Stimulated activated CD4-positive, alpha-beta T cell treated with anti-CD3 and anti-CD28 coated beads, Interleukin-15, amount 100 ng/mL, for 48 hours (primary cell): ENCODE results near the gene IDE.
A peak's percentile ranks its signal among the peaks of the same experiment; 100 is the strongest.
"Not testable (repeated sequence)": the region's sequence is repeated elsewhere in the genome, so short reads cannot be mapped to it uniquely, and the experiment has no call there.

Source experiments
- DNase-seq, 2 donors: peaks; one replicate each; pipeline ENCODE4 v3.0.0-alpha.2; 2020; ENCODE audit warnings: low read depth in 2 of 2

The IDE gene

DNA sequence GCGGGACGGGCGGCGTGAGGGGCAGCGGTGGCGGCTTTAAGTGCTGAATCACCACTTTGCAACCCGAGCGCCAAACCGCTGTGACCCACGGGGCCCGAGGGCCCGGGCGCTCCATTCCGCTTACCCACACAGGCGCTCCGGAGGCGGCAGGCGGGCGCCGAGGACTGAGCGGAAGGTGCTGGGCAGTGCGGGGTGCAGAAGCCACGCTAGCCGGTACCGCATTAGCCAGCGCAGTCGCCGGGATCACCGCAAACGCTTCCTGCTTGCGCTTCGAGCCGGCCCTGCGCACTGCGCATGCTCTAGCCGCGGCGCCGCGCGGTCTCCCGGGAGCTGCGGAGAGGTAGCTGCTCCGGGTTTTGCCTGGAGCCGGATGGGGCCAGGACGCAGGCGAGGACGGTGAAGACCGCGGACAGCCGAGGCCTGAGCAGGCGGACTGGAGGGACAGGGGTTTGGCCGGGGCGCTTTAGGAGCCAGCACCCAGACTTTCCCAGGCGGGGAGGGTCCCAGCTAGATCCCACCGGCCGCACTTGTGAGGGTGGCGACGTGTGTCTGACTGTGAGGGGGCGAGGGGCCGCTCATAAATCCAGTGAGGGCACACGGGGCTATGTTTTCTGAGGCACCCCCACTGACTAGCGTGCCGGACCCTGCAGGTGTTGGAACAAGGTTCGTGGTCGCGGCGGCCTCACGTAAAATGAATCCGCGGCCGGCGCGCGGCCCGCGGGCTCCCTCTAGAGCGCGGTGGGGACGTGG, at the start of gene IDE:
IDE (minus strand) TSS at position 296 of the 750 bp plus-strand sequence; CDS start at position 222, 74 bp downstream.
- DNase-seq, result peak; percentile 69 to 79

DNA sequence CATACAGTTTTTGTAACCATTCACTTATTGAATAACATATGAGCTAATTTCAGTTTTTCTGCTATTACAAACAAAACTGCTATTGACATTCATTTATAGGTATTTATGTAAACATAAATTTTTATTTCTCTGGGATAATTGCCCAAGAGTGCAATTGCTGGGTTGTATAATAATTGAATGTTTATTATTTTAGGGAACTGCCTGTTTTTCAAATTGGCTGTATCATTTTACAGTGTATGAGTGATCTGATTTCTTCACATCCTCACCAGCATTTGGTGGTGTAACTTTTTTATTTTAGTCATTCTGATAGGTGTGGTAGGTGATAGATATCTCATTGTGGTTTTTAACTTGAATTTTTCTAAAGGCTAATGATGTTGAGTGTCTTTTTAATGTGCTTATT, 45.5 kb upstream of the IDE start:
- DNase-seq, result no peak

DNA sequence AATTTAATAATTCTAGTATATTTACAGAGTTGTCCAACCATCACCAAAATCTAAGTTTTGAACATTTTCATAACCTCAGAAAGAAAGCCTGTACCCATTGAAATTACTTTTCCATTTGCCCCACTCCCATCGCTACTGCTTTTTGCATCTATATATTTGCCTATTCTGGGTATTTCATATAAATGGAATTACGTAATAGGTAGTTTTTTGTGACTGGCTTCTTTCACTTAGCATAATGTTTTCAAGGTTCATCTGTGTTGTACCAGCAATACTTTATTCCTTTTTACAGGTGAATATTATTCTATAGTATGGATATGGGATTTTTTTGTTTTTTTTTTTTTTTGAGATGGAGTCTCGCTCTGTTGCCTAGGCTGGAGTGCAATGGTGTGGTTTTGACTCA, 41.6 kb upstream of the IDE start:
- DNase-seq, result no peak

DNA sequence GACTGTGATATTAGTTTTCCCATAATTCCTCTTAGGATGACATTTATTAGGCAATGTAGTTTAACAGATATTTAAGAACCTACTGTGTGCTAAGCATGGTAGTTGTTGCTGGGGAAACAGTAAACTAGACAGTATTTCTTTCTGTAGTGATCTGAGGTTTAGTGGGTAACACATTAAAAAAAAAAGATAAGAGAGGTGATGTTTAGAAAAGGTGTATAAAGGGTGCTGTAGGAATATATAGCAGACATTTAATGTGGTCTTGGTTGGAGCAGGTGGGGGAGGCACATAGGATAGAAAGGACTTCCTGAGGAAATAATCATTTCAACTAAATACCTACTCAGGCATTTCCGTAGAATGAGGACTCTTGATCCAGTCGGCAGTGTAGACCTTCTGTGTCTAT, 30.9 kb upstream of the IDE start:
- DNase-seq, result no peak

DNA sequence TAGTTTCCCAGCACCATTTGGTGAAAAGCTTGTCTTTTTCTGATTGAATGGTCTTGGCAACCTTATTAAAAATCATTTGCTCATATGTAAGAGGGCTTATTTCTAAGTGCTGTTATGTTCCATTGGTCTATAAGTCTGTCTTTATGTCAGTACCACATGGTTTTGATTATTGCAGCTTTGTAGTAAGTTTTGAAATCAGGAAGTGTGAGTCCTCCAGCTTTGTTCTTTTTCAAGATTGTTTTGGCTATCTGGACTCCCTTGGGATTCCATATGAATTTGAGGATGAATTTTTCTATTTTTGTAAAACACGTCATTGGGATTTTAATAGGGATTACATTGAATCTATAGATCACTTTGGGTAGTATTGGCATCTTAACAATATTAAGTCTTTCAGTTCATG, 24.4 kb upstream of the IDE start:
- DNase-seq, result no peak

- DNase-seq, result no peak
Measured at GRCh38 chr10:92595505-92595904, 21.6 kb upstream of the IDE start.

GRCh38 chr10:92593619-92594588, 20.0 kb upstream of the IDE start:
- no peak for DNase-seq

- DNase-seq, result peak; percentile 95 to 97
Measured at GRCh38 chr10:92592761-92593618, 19.1 kb upstream of the IDE start, which contains the start of gene KIF11. Gene KIF11, plus strand, starts transcription at chr10:92593130. Its CDS starts 246 bp downstream, at chr10:92593376.

DNA sequence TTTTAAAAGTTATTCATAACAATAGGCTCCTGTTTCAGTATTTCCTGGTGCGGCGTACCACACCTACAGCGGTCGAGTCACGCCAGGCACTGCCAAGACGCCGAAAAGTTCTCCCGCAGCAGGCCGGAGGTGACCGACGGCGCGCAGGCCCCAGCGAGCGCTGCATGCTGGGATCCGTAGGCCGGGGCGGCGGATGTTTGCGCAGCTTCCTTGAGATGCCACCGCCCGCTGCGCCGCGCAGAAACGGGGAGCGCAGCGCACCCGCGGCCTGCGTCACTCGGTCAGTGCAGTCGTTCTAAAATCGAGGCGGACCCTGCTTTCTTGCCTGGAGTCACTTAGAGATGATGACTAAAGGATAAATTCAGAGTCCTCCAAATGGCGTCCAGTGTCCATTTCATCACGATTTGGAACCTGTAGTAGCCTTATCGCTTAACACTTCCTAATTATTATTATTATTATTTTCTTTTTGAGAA, 17.7 kb upstream of the IDE start:
- DNase-seq, result peak; percentile 84 to 89

DNA sequence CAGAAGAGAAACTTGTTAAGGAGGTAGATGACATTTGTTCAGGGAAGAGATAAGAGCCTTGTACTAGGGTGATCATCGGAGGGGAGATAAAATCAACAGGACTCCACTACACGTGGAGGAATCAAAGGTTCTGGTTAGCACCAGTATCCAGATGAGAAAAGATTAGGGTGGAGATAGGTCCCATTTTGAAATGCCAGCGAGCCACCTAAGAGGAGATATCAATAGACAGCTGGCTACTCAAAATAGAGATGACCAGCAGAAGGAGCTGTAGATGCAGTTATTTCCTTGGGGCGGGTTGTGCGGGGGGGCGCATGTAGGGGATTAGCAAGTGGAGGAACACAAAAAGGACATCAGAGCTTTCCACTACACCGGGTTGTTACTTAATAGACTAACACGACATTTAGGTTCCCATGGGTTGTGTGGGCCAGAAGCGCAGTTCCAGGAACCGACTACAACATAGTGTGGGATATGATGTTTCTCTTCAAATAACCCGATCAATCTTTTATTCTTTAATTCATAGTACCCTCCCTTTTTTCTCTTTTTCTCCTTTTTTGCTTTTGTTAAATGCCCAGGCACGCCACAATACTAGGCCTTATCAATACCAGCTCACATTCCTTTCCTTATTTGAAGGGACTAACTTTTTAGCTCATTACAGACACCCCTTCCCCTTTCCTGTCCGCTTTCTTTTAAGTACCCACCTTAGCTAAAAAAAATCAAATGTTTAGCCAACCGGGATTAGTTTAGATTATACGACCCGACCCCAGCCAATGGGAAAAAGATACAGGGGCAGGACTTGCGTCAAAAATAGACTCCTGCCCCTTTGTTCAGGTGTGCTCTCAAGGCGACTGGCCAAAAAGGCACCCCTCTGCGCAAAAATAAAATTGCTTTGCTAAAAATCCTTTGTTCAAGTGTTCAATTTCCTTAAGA, 17.0 kb upstream of the IDE start:
- no peak for DNase-seq

- DNase-seq, result not testable (repeated sequence)
Measured at GRCh38 chr10:92582347-92582746, 8.5 kb upstream of the IDE start.

GRCh38 chr10:92575961-92576360, 2.1 kb upstream of the IDE start:
- no peak for DNase-seq

DNA sequence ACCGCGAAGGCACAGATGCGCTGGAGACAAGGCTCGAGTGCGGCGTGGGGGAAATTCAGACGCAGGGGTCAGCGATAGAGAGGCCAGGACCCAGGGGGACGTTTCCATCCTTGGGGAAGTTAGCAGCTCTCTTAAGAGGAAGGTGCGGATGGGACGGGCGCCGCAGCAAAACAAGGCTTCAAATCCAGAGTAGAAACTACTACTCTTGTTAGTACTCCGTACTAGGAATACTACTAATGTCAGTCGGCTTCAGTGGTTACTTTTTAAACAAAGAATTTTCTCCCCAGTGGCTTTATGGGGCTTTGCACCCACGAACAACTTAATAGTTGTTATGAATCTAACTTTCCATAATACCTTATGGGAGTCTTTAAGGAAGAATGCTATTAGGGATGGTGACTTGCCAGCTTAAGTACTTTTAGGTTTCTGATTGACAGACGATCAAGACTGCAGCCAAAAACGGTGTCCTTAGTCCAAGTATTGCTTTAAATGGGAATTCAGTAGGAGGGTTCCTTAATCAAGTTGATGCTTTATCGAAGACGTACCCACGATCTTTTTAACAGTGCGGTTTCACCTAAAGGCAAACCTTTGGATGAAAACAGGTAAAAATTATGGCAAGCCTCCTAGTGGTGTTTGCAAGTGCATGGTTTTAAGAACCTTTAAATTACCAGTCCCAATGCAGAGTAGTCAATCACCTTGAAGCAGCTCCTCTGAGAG, 812 bp upstream of the IDE start:
- DNase-seq, result no peak

DNA sequence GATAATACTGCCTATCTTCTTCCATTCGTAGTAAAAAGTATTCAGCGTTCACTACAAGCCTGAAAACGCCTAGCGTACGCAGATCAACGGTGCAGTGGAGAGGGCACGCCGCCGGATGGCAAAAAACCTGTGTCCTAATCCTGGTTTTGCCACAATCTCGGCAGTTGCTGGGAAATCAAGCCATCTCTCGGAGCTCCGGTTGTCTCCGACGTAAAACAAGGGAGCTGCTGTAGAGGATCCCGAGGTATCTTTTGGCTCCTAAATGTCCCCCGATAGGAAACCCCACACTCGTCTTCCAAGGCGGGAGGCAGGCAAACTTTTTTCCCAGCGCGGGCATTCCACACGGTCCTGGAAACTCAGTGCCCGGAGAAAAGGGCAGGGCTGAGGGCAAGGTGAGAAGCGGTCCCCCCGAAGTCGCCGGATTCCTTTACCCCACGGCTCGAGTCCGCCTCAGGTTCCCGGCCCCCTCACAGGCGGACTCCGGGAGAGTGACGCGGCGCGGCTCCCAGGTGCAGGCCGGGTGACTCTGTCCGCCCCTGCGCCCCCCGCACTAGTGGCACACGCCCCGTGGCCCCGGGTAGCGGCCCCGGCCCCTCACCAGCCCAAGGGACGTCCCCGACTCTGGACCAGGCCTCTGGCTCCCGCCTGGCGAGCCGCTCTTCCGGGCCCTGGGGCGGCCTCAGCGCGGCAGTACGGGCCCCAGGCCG, 649 bp downstream of the IDE start:
- DNase-seq, result peak in 1 of 2 donors; percentile 30

- no peak for DNase-seq
Measured at GRCh38 chr10:92572362-92573090, 1.4 kb downstream of the IDE start.

- no peak for DNase-seq
Measured at GRCh38 chr10:92571649-92572048, 2.2 kb downstream of the IDE start.

DNA sequence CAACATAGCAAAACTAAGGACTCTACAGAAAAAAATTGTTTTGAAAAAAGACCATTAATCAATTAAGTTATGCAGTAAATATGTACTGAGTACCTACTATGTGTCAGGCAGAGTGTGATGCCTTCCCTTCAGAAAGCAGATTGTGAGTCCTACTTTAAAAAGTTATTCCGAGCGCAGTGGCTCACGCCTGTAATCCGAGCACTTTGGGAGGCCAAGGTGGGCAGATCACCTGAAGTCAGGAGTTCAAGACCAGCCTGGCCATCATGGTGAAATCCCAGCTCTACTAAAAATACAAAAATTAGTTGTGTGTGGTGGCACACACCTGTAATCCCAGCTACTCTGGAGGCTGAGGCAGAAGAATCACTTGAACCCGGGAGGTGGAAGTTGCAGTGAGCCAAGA, 4.2 kb downstream of the IDE start:
- not testable (repeated sequence) for DNase-seq

DNA sequence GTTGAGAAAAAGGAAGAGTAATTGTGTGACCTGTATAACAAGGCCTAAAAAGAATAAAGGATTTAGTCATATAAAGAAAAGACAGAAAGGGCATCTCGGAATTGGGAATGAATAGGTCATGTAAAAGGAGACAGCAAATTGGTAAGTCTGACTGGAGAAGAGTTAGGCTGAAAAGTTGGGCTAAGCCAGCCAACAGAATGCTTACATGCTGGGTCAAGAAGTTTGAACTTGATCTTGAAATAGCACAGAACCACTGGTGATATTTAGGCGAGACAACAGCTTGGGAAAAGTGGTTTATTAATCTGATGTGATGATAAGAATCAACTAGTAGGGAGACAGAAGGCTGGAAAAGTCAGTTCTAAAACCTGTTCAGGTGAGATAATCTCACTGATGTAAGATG, 4.8 kb downstream of the IDE start:
- no peak for DNase-seq
